ENCODE data around the gene NR3C2.

DNA sequence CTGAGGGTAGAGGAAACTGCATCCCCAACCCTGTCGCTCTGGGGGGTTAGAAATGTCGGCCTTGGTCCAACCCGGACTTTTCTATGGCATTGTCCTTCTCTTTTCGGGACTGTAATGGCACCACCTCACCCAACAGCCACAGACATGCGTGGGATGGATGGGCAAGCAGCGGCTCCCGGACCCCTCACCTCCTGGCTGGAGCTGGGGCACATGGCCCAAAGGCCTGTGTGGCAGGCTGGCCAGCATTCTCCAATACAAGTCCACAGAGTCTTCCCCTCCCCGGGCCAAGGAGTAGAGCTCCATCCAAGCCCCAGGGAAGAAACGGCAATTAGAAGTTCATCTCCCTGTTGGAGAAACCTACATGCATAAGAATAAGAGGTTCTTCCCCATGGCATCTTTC, 142.9 kb downstream of the NR3C2 start:
- no peak for TF ChIP-seq POLR2AphosphoS5 (IDR thresholded peaks at IDR 0.05)
- TF ChIP-seq, protein P1, sequence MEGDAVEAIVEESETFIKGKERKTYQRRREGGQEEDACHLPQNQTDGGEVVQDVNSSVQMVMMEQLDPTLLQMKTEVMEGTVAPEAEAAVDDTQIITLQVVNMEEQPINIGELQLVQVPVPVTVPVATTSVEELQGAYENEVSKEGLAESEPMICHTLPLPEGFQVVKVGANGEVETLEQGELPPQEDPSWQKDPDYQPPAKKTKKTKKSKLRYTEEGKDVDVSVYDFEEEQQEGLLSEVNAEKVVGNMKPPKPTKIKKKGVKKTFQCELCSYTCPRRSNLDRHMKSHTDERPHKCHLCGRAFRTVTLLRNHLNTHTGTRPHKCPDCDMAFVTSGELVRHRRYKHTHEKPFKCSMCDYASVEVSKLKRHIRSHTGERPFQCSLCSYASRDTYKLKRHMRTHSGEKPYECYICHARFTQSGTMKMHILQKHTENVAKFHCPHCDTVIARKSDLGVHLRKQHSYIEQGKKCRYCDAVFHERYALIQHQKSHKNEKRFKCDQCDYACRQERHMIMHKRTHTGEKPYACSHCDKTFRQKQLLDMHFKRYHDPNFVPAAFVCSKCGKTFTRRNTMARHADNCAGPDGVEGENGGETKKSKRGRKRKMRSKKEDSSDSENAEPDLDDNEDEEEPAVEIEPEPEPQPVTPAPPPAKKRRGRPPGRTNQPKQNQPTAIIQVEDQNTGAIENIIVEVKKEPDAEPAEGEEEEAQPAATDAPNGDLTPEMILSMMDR (IDR thresholded peaks at IDR 0.05; ENCODE audit: poor library complexity, severe bottlenecking), result no peak
- TF ChIP-seq EZH2 (IDR thresholded peaks at IDR 0.05; ENCODE audit: borderline replicate concordance, insufficient read depth, low read length, poor library complexity, severe bottlenecking), result no peak
- TF ChIP-seq TAF1 (IDR thresholded peaks at IDR 0.05; ENCODE audit: low read depth), result no peak
- TF ChIP-seq EP300 (conservative IDR thresholded peaks at IDR 0.05; ENCODE audit: poor library complexity, severe bottlenecking), result no peak
- TF ChIP-seq RAD21 (conservative IDR thresholded peaks at IDR 0.05), result no peak

All from neural cell (in vitro differentiated cells).